Coronary artery (tissue), 2 donors: ENCODE results near the gene ETFA.

ENCODE experiments used
- DNase-seq: peaks from one replicate; pipeline ENCODE4 v3.0.0-alpha.2; 2017; ENCODE audit warnings: low spot score
- H3K27ac ChIP-seq, 2 donors: fragments of 200-600 bp; sonication (generic); one replicate each; pipeline ENCODE4 v1.5.1; 2016 to 2019
- H3K4me3 ChIP-seq: fragments of 200-600 bp; sonication (generic); 2 replicates; pipeline ENCODE4 v1.5.1; 2016; ENCODE audit warnings: mild to moderate bottlenecking, moderate library complexity
- CTCF ChIP-seq: fragments of 200-600 bp; sonication (generic); IDR thresholded peaks from one replicate; pipeline ENCODE4 v1.5.1; 2019; ENCODE audit warnings: antibody characterized with exemption

Gene ETFA

GRCh38 chr15:76193934-76194333 lies 117.3 kb downstream of the ETFA start:
- DNase-seq: no peak
- H3K27ac ChIP-seq: no peak overlapping the region
- no peak overlapping the region for H3K4me3 ChIP-seq
- TF ChIP-seq CTCF: no peak

GRCh38 chr15:76192715-76193114 lies 118.6 kb downstream of the ETFA start:
- Histone ChIP-seq H3K27ac (no peak overlapping the region), H3K4me3 (no peak overlapping the region)
- TF ChIP-seq CTCF: no peak
- DNase-seq: no peak

- Histone ChIP-seq H3K4me3 (no peak overlapping the region), H3K27ac (no peak overlapping the region)
- no peak for TF ChIP-seq CTCF
- no peak for DNase-seq
Observed at GRCh38 chr15:76191539-76192244, 119.6 kb downstream of the ETFA start.

- no peak overlapping the region for H3K27ac ChIP-seq
- peak overlapping the region; percentile 18 for H3K4me3 ChIP-seq
- TF ChIP-seq CTCF: peak; percentile 81
- no peak for DNase-seq
Observed at GRCh38 chr15:76190751-76191538, 120.3 kb downstream of the ETFA start.

- H3K4me3 ChIP-seq: no peak overlapping the region
- DNase-seq: no peak
Observed at GRCh38 chr15:76190070-76190564, 121.2 kb downstream of the ETFA start.

GRCh38 chr15:76189106-76189505 lies 122.2 kb downstream of the ETFA start:
- H3K27ac ChIP-seq: no peak overlapping the region
- no peak for TF ChIP-seq CTCF
- H3K4me3 ChIP-seq: no peak overlapping the region
- no peak for DNase-seq

More at GRCh38 chr15:76190070-76190564, 121.2 kb downstream of the ETFA start:
- no peak overlapping the region for H3K27ac ChIP-seq
- TF ChIP-seq CTCF: no peak

GRCh38 chr15:76187163-76187562 lies 124.1 kb downstream of the ETFA start:
- DNase-seq: no peak
- H3K27ac ChIP-seq: no peak overlapping the region
- TF ChIP-seq CTCF: no peak
- no peak overlapping the region for H3K4me3 ChIP-seq
